Neural cell (in vitro differentiated cells): ENCODE data around the gene GPR157. TPM values are rescaled to one million over a fixed set of nuclear protein-coding genes. Genes with fewer than 3 reads are reported as not detected.

Experiments
- H2AFZ ChIP-seq: fragments of 200-600, 300-800 bp; sonication (generic), shearing (Covaris generic); 2 replicates; pipeline ENCODE4 v1.6.0; 2014; ENCODE audit warnings: low read depth, mild to moderate bottlenecking, antibody characterized with exemption, low read length, moderate library complexity
- H3F3A ChIP-seq: fragments of 200-600 bp; shearing (Covaris generic); 2 replicates; pipeline ENCODE4 v1.6.1; 2016; ENCODE audit warnings: mild to moderate bottlenecking, moderate library complexity, mixed read lengths, antibody characterized with exemption, low read length; ENCODE audit not compliant: insufficient read depth, poor library complexity, severe bottlenecking
- H3K27ac ChIP-seq: fragments of 200-600, 300-800 bp; sonication (generic), shearing (Covaris generic); 2 replicates; pipeline ENCODE4 v1.5.1; 2014; ENCODE audit warnings: mild to moderate bottlenecking, low read length, moderate library complexity
- H3K27me3 ChIP-seq: fragments of 300-800, 200-600 bp; sonication (generic), shearing (Covaris generic); 2 replicates; pipeline ENCODE4 v1.6.0; 2014; ENCODE audit warnings: mild to moderate bottlenecking, low read depth, low read length, moderate library complexity; ENCODE audit not compliant: insufficient read depth
- H3K36me3 ChIP-seq: fragments of 300-800, 200-600 bp; sonication (generic), shearing (Covaris generic); 2 replicates; pipeline ENCODE4 v1.5.1; 2014; ENCODE audit warnings: mild to moderate bottlenecking, antibody characterized with exemption, low read length, moderate library complexity; ENCODE audit not compliant: insufficient read depth
- H3K4me2 ChIP-seq: fragments of 300-800, 200-600 bp; sonication (generic), shearing (Covaris generic); 2 replicates; pipeline ENCODE4 v1.6.0; 2014; ENCODE audit warnings: mild to moderate bottlenecking, low read length
- H3K4me3 ChIP-seq: fragments of 300-800, 200-600 bp; sonication (generic), shearing (Covaris generic); 2 replicates; pipeline ENCODE4 v1.5.1; 2014; ENCODE audit warnings: mild to moderate bottlenecking, low read length, moderate library complexity
- H3K79me2 ChIP-seq: fragments of 200-600 bp; shearing (Covaris generic); replicated peaks from 2 replicates; pipeline ENCODE4 v1.6.0; 2014; ENCODE audit warnings: mild to moderate bottlenecking, low read length, moderate library complexity; ENCODE audit not compliant: insufficient read depth
- H3K9ac ChIP-seq: fragments of 300-800, 200-600 bp; sonication (generic), shearing (Covaris generic); 2 replicates; pipeline ENCODE4 v1.6.1; 2016; ENCODE audit warnings: mild to moderate bottlenecking, low read length, mixed read lengths
- H3K9me2 ChIP-seq: fragments of 200-600 bp; shearing (Covaris generic); 2 replicates; pipeline ENCODE4 v1.6.1; 2016; ENCODE audit warnings: mild to moderate bottlenecking, low read length, mixed read lengths; ENCODE audit not compliant: insufficient read depth
- H3K9me3 ChIP-seq: fragments of 200-600, 300-800 bp; sonication (generic), shearing (Covaris generic); 2 replicates; pipeline ENCODE4 v1.6.1; 2016; ENCODE audit warnings: mild to moderate bottlenecking, mixed run types, low read length, moderate library complexity, mixed read lengths
- H4K20me1 ChIP-seq: fragments of 200-600 bp; shearing (Covaris generic); 2 replicates; pipeline ENCODE4 v1.6.1; 2016; ENCODE audit warnings: mild to moderate bottlenecking, mixed run types; ENCODE audit not compliant: insufficient read depth
- CTCF ChIP-seq: fragments of 450-650 bp; IDR thresholded peaks from 2 replicates; pipeline ENCODE4 v1.5.1; 2014; ENCODE audit warnings: antibody characterized with exemption, mild to moderate bottlenecking, moderate library complexity; ENCODE audit not compliant: poor library complexity, severe bottlenecking
- EP300 ChIP-seq: fragments of 450-650 bp; conservative IDR thresholded peaks from 2 replicates; pipeline ENCODE4 v1.6.1; 2014; ENCODE audit warnings: antibody characterized with exemption, mild to moderate bottlenecking, moderate library complexity; ENCODE audit not compliant: poor library complexity, severe bottlenecking
- EZH2 ChIP-seq: fragments of 200-600, 300-800 bp; shearing (Covaris generic), sonication (generic); IDR thresholded peaks from 2 replicates; pipeline ENCODE4 v1.6.1; 2014; ENCODE audit warnings: antibody characterized with exemption, low read length, borderline replicate concordance, mild to moderate bottlenecking; ENCODE audit not compliant: insufficient read depth, poor library complexity, severe bottlenecking
- MXI1 ChIP-seq: fragments of 450-650 bp; conservative IDR thresholded peaks from 2 replicates; pipeline ENCODE4 v1.6.1; 2014; ENCODE audit warnings: antibody characterized with exemption, mild to moderate bottlenecking; ENCODE audit not compliant: poor library complexity, severe bottlenecking
- POLR2AphosphoS5 ChIP-seq: IDR thresholded peaks from 2 replicates; pipeline ENCODE4 v1.6.1; 2012
- RAD21 ChIP-seq: fragments of 450-650 bp; conservative IDR thresholded peaks from 2 replicates; pipeline ENCODE4 v1.6.1; 2014; ENCODE audit warnings: antibody characterized with exemption, mild to moderate bottlenecking, moderate library complexity
- REST ChIP-seq: IDR thresholded peaks from 2 replicates; pipeline ENCODE4 v1.6.1; 2012; ENCODE audit warnings: borderline replicate concordance
- SMC3 ChIP-seq: fragments of 450-650 bp; conservative IDR thresholded peaks from 2 replicates; pipeline ENCODE4 v1.6.1; 2014; ENCODE audit warnings: antibody characterized with exemption, mild to moderate bottlenecking, moderate library complexity; ENCODE audit not compliant: poor library complexity
- TAF1 ChIP-seq: IDR thresholded peaks from 2 replicates; pipeline ENCODE4 v1.6.1; 2012; ENCODE audit warnings: low read depth
- polyA plus RNA-seq: library from polyadenylated mRNA; depleted of rRNA; stranded (reverse); fragments of >200 nt; gene quantifications from 2 replicates; pipeline ENCODE4 v1.2.3, GENCODE V29; 2014

GPR157 gene
- polyA plus RNA-seq, 1 donor from 2014 or later, result not detected

- Histone ChIP-seq H3K9me2 (no peaks in the 10 kb centered on the region), H4K20me1 (no peaks in the 10 kb centered on the region), H3F3A (no peaks in the 10 kb centered on the region), H3K9me3 (no peaks in the 10 kb centered on the region), H3K36me3 (no peaks in the 10 kb centered on the region), H3K4me2 (no peak overlapping the region), H3K4me3 (no peak overlapping the region), H3K27ac (no peak overlapping the region), H3K27me3 (no peaks in the 10 kb centered on the region), H2AFZ (no peak overlapping the region), H3K79me2 (no peaks in the 10 kb centered on the region), H3K9ac (no peak overlapping the region)
- TF ChIP-seq POLR2AphosphoS5 (no peak), EP300 (no peak), RAD21 (no peak), TAF1 (no peak), MXI1 (no peak), CTCF (no peak)
Measured at GRCh38 chr1:9052272-9053049, 76.4 kb downstream of the GPR157 start.

- Histone ChIP-seq H3K9me3 (no peaks in the 10 kb centered on the region), H3K4me3 (no peak overlapping the region), H3K27ac (no peak overlapping the region), H3K4me2 (no peak overlapping the region), H3K9me2 (no peaks in the 10 kb centered on the region), H3K27me3 (no peaks in the 10 kb centered on the region), H3F3A (no peaks in the 10 kb centered on the region), H3K9ac (no peak overlapping the region), H3K79me2 (no peaks in the 10 kb centered on the region), H4K20me1 (no peaks in the 10 kb centered on the region), H3K36me3 (no peaks in the 10 kb centered on the region), H2AFZ (no peak overlapping the region)
- TF ChIP-seq CTCF, result no peak
- no peak for TF ChIP-seq SMC3
- TF ChIP-seq REST, result no peak
- TF ChIP-seq TAF1, result no peak
- no peak for TF ChIP-seq EP300
- no peak for TF ChIP-seq EZH2
- no peak for TF ChIP-seq POLR2AphosphoS5
Measured at GRCh38 chr1:9051379-9051778, 77.5 kb downstream of the GPR157 start.
